ENCODE data around the gene MAP2K2. TPM values are rescaled to one million over a fixed set of nuclear protein-coding genes. Genes with fewer than 3 reads are reported as not detected.

Gene MAP2K2
- total RNA-seq, 1 experiment from 2014 or later, result 151 TPM

GRCh38 chr19:4120559-4121272 lies 3.2 kb downstream of the MAP2K2 start:
- no peaks in the 10 kb centered on the region for H3K27me3 ChIP-seq (ENCODE audit: control insufficient read depth, insufficient read depth, low read length)
- ChIA-PET CTCF (no interaction called here), POLR2A (interaction anchor here (0.6 kb wide), 2 partner anchors 20 to 54 kb away, joined by 4 to 15 read pairs; partner anchors contain the start of gene ZBTB7A)
- peaks cover 12% of the 10 kb centered on the region; the same call in 1 of the 2 replicates for H3K4me1 ChIP-seq (ENCODE audit: control insufficient read depth, insufficient read depth, low read length)
- no peak for DNase-seq (ENCODE audit: low read depth, low spot score)
- no peaks in the 10 kb centered on the region for H3K9me3 ChIP-seq (ENCODE audit: control insufficient read depth, insufficient read depth, low read depth, low read length)
- H3K27ac ChIP-seq (ENCODE audit: low read length), result no peak overlapping the region
- in situ Hi-C loops (cut with HindIII; ENCODE audit: low pct_unique_long_range_greater_than_20kb, low sequenced_read_pairs), result no loop called here
- TF ChIP-seq POLR2AphosphoS5 (IDR thresholded peaks at IDR 0.05; ENCODE audit: low read depth, low read length) (no peak), SIN3A (IDR thresholded peaks at IDR 0.05; ENCODE audit: borderline replicate concordance, insufficient read depth, low read depth, low read length) (no peak)
- no peak for ATAC-seq
- intact Hi-C loops (cut with micrococcal nuclease; ENCODE audit: unreplicated experiment), result no loop called here
- no peak overlapping the region for H3K4me3 ChIP-seq (ENCODE audit: low read depth in 2 of 2, low read length in 2 of 2)
- BruUV-seq (replicated peaks), result no TSS peak
- no peaks in the 10 kb centered on the region; the same call in 1 of the 2 replicates for H3K36me3 ChIP-seq (ENCODE audit: control insufficient read depth, insufficient read depth, low read length)

GRCh38 chr19:4119763-4120162 lies 4.2 kb downstream of the MAP2K2 start:
- intact Hi-C loops (cut with micrococcal nuclease; ENCODE audit: unreplicated experiment) (no loop called here), in situ Hi-C loops (cut with HindIII; ENCODE audit: low pct_unique_long_range_greater_than_20kb, low sequenced_read_pairs) (no loop called here)
- no peak for ATAC-seq
- ChIA-PET POLR2A (no interaction called here), CTCF (interaction anchor here (0.5 to 1.3 kb wide), 2 partner anchors 20 to 113 kb away, joined by 3 to 8 read pairs; no protein-coding TSS in a partner anchor)
- TF ChIP-seq REST (IDR thresholded peaks at IDR 0.05; ENCODE audit: insufficient read depth in 1 of 2, low read depth in 2 of 2, low read length in 1 of 2), result no peak
- TF ChIP-seq SIN3A (IDR thresholded peaks at IDR 0.05; ENCODE audit: borderline replicate concordance, insufficient read depth, low read depth, low read length), result no peak
- TF ChIP-seq CTCF (IDR thresholded peaks at IDR 0.05), result no peak
- no peak for TF ChIP-seq POLR2AphosphoS5 (IDR thresholded peaks at IDR 0.05; ENCODE audit: low read depth, low read length)
- TF ChIP-seq TCF7L2 (IDR thresholded peaks at IDR 0.05; ENCODE audit: low read depth, low read length), result no peak
- Histone ChIP-seq H3K4me1 (ENCODE audit: control insufficient read depth, insufficient read depth, low read length) (peaks cover 12% of the 10 kb centered on the region; the same call in 1 of the 2 replicates), H3K27me3 (ENCODE audit: control insufficient read depth, insufficient read depth, low read length) (no peaks in the 10 kb centered on the region), H3K4me3 (ENCODE audit: low read depth in 2 of 2, low read length in 2 of 2) (no peak overlapping the region), H3K9me3 (ENCODE audit: control insufficient read depth, insufficient read depth, low read depth, low read length) (no peaks in the 10 kb centered on the region), H3K27ac (ENCODE audit: low read length) (no peak overlapping the region), H3K36me3 (ENCODE audit: control insufficient read depth, insufficient read depth, low read length) (no peaks in the 10 kb centered on the region; the same call in 1 of the 2 replicates)
- DNase-seq (ENCODE audit: low read depth, low spot score), result no peak
- BruUV-seq (replicated peaks), result no TSS peak

- in situ Hi-C loops (cut with HindIII; ENCODE audit: low pct_unique_long_range_greater_than_20kb, low sequenced_read_pairs), result no loop called here
- ChIA-PET POLR2A (no interaction called here), CTCF (no interaction called here)
Observed at GRCh38 chr19:4115818-4116385, 8.0 kb downstream of the MAP2K2 start.

More at GRCh38 chr19:4115818-4116385, 8.0 kb downstream of the MAP2K2 start:
- no peaks in the 10 kb centered on the region for H3K27me3 ChIP-seq (ENCODE audit: control insufficient read depth, insufficient read depth, low read length)
- H3K9me3 ChIP-seq (ENCODE audit: control insufficient read depth, insufficient read depth, low read depth, low read length), result no peaks in the 10 kb centered on the region
- H3K4me1 ChIP-seq (ENCODE audit: control insufficient read depth, insufficient read depth, low read length), result peaks cover 4% of the 10 kb centered on the region; the same call in 1 of the 2 replicates
- H3K4me3 ChIP-seq (ENCODE audit: low read depth in 2 of 2, low read length in 2 of 2), result no peak overlapping the region
- intact Hi-C loops (cut with micrococcal nuclease; ENCODE audit: unreplicated experiment), result no loop called here
- no peak overlapping the region for H3K27ac ChIP-seq (ENCODE audit: low read length)
- DNase-seq (ENCODE audit: low read depth, low spot score) (no peak), ATAC-seq (no peak)
- H3K36me3 ChIP-seq (ENCODE audit: control insufficient read depth, insufficient read depth, low read length), result no peaks in the 10 kb centered on the region
- BruUV-seq (replicated peaks), result no TSS peak
- no peak for TF ChIP-seq POLR2AphosphoS5 (IDR thresholded peaks at IDR 0.05; ENCODE audit: low read depth, low read length)
